HepG2 (cell line): ENCODE data around the gene TSPAN7.

Source experiments
- NFYB ChIP-seq: sonication (generic); formaldehyde crosslinking; IDR thresholded peaks from 2 replicates; pipeline ENCODE4 v1.4.0; 2020; ENCODE audit warnings: missing genetic modification reagents
- ZNF34 ChIP-seq: sonication (generic); formaldehyde crosslinking; IDR thresholded peaks from 2 replicates; pipeline ENCODE4 v1.4.0; 2020; ENCODE audit warnings: mild to moderate bottlenecking, missing genetic modification reagents, borderline replicate concordance
- ZNF768 ChIP-seq: sonication (generic); formaldehyde crosslinking; IDR thresholded peaks from 2 replicates; pipeline ENCODE4 v1.4.0; 2020; ENCODE audit warnings: missing genetic modification reagents
- TF ChIP-seq, protein P1 (sequence below): sonication (generic); formaldehyde crosslinking; IDR thresholded peaks from 2 replicates; pipeline ENCODE4 v1.5.0; 2020; ENCODE audit warnings: mild to moderate bottlenecking, missing genetic modification reagents, moderate library complexity

DNA sequence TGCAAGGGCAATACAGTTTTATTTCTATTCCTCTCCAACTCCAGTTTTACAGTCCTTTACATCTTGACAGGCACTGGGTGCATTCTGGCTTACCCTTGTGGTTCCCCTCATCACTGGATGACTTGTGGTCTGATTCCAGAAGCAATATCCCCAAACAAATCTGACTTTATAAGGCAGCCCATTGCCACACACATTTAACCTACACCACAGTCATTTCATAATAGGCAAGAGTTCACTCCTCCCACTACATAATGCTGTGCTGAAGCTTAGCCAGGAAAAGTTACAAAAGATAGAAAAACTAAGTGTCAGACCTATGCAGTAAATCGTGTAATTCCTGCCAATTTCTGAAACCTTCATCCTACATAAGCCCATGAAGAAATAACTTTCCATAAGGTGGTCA lies 157.0 kb downstream of the TSPAN7 start:
- TF ChIP-seq, protein P1, sequence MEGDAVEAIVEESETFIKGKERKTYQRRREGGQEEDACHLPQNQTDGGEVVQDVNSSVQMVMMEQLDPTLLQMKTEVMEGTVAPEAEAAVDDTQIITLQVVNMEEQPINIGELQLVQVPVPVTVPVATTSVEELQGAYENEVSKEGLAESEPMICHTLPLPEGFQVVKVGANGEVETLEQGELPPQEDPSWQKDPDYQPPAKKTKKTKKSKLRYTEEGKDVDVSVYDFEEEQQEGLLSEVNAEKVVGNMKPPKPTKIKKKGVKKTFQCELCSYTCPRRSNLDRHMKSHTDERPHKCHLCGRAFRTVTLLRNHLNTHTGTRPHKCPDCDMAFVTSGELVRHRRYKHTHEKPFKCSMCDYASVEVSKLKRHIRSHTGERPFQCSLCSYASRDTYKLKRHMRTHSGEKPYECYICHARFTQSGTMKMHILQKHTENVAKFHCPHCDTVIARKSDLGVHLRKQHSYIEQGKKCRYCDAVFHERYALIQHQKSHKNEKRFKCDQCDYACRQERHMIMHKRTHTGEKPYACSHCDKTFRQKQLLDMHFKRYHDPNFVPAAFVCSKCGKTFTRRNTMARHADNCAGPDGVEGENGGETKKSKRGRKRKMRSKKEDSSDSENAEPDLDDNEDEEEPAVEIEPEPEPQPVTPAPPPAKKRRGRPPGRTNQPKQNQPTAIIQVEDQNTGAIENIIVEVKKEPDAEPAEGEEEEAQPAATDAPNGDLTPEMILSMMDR, result no peak
- TF ChIP-seq ZNF34 (CRISPR knock-in tag) (no peak), NFYB (CRISPR knock-in tag) (no peak), ZNF768 (CRISPR knock-in tag) (no peak)
